Measurements from ENCODE around the gene PPIP5K1.

PPIP5K1 gene

DNA sequence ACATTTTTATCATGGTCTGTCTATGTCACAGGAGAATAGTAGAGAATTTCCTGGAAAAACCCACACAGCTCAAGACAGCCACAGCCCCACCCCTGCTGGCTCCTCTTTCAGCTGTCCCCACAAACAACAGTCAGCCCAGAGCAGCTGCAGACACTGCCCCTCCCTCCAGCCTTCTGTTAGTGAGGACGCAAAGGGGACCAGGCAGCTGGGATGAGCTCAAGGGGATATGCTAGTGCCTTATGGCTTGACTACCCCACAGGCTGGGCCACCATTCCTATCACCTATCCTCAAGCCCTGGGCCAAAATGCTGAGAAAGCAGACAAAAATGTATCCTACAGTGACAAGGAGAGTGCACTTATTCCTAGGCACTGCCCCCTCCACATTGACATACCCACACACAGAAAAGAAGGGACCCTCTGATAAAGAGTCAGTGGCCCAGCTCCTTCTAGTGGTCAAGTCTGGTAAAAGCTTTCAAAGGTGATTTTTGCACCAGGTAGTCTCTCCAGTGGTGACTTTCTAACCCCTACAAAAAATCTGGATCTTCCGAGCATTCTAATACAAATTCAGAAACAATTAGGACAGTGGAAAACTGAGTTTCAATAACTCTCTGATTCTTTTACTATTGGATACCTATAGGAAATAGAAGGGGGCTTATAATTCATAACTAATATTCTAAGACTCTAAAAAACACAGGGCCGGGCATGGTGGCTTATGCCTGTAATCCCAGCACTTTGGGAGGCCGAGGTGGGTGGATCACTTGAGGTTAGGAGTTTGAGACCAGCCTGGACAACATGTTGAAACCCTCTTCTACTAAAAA, 75.6 kb downstream of the PPIP5K1 start:
- TF ChIP-seq EZH2 (IDR thresholded peaks at IDR 0.05; ENCODE audit: borderline replicate concordance, low read depth, low read length, severe bottlenecking): no peak
- TF ChIP-seq, protein P1, sequence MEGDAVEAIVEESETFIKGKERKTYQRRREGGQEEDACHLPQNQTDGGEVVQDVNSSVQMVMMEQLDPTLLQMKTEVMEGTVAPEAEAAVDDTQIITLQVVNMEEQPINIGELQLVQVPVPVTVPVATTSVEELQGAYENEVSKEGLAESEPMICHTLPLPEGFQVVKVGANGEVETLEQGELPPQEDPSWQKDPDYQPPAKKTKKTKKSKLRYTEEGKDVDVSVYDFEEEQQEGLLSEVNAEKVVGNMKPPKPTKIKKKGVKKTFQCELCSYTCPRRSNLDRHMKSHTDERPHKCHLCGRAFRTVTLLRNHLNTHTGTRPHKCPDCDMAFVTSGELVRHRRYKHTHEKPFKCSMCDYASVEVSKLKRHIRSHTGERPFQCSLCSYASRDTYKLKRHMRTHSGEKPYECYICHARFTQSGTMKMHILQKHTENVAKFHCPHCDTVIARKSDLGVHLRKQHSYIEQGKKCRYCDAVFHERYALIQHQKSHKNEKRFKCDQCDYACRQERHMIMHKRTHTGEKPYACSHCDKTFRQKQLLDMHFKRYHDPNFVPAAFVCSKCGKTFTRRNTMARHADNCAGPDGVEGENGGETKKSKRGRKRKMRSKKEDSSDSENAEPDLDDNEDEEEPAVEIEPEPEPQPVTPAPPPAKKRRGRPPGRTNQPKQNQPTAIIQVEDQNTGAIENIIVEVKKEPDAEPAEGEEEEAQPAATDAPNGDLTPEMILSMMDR (IDR thresholded peaks at IDR 0.05; ENCODE audit: borderline replicate concordance, extremely low read depth, low read length, poor library complexity, severe bottlenecking): peak; percentile 56
- ATAC-seq (ENCODE audit: insufficient read depth, low read depth) (peak; percentile 41), DNase-seq (peak; percentile 89)
- H3K9me3 ChIP-seq (ENCODE audit: insufficient read depth, low read length, severe bottlenecking): no peaks in the 10 kb centered on the region
- H3K4me3 ChIP-seq (ENCODE audit: low read depth in 1 of 2, low read length in 2 of 2): peak overlapping the region in 1 of 2 experiments; percentile 13; a peak in 1 of 4 replicates
- peaks cover 32% of the 10 kb centered on the region for H3K79me2 ChIP-seq (ENCODE audit: insufficient read depth, low read length)
- H3K9ac ChIP-seq (ENCODE audit: low read depth, low read length): peak overlapping the region; percentile 40
- H3K27ac ChIP-seq (ENCODE audit: low read length): peak overlapping the region; percentile 86
- H3K36me3 ChIP-seq (ENCODE audit: insufficient read depth, low read length): no peaks in the 10 kb centered on the region
- peaks cover 83% of the 10 kb centered on the region for H3K4me1 ChIP-seq (ENCODE audit: insufficient read depth, low read length)
- H4K20me1 ChIP-seq (ENCODE audit: insufficient read depth, low read length): 0 out of 2 replicates have a peak, but pooled peaks cover 2% of the 10 kb centered on the region
- peak overlapping the region; percentile 48 for H3K4me2 ChIP-seq (ENCODE audit: insufficient read depth, low read length)
- no peaks in the 10 kb centered on the region for H3K27me3 ChIP-seq (ENCODE audit: insufficient read depth, low read length, poor library complexity)
- H2AFZ ChIP-seq (ENCODE audit: low read depth, low read length): no peak overlapping the region

DNA sequence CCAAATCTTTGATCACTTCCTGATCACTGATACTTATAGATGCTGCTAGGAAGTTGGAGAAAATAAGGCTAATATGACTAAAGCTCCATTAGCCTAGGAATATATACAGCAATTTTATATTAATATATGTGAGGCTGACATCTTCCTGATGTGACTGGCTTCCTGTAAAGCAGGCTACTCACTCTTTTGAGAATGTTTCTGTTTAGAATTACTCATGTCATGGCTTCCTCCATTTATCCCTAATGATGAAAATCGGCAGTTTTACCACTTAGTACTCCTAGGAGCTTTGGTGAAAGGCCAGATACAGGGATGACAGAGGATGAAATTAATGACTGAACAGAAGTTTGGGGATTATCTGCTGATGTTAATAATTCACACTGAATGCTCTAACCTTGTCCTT, 76.5 kb downstream of the PPIP5K1 start:
- Histone ChIP-seq H3K4me2 (ENCODE audit: insufficient read depth, low read length) (peak overlapping the region; percentile 48), H3K79me2 (ENCODE audit: insufficient read depth, low read length) (peaks cover 32% of the 10 kb centered on the region), H4K20me1 (ENCODE audit: insufficient read depth, low read length) (no peaks in the 10 kb centered on the region), H3K36me3 (ENCODE audit: insufficient read depth, low read length) (no peaks in the 10 kb centered on the region), H3K9me3 (ENCODE audit: insufficient read depth, low read length, severe bottlenecking) (no peaks in the 10 kb centered on the region), H3K27ac (ENCODE audit: low read length) (peak overlapping the region; percentile 86), H2AFZ (ENCODE audit: low read depth, low read length) (no peak overlapping the region), H3K27me3 (ENCODE audit: insufficient read depth, low read length, poor library complexity) (no peaks in the 10 kb centered on the region), H3K4me3 (ENCODE audit: low read depth in 1 of 2, low read length in 2 of 2) (0 out of 4 replicates have a peak overlapping the region, but pooled peaks of 1 of the 2 experiments have one; percentile 13), H3K4me1 (ENCODE audit: insufficient read depth, low read length) (peaks cover 84% of the 10 kb centered on the region), H3K9ac (ENCODE audit: low read depth, low read length) (peak overlapping the region; percentile 40)
- DNase-seq (no peak), ATAC-seq (ENCODE audit: insufficient read depth, low read depth) (no peak)
- TF ChIP-seq EZH2 (IDR thresholded peaks at IDR 0.05; ENCODE audit: borderline replicate concordance, low read depth, low read length, severe bottlenecking): no peak
- TF ChIP-seq, protein P1 (IDR thresholded peaks at IDR 0.05; ENCODE audit: borderline replicate concordance, extremely low read depth, low read length, poor library complexity, severe bottlenecking): no peak

DNA sequence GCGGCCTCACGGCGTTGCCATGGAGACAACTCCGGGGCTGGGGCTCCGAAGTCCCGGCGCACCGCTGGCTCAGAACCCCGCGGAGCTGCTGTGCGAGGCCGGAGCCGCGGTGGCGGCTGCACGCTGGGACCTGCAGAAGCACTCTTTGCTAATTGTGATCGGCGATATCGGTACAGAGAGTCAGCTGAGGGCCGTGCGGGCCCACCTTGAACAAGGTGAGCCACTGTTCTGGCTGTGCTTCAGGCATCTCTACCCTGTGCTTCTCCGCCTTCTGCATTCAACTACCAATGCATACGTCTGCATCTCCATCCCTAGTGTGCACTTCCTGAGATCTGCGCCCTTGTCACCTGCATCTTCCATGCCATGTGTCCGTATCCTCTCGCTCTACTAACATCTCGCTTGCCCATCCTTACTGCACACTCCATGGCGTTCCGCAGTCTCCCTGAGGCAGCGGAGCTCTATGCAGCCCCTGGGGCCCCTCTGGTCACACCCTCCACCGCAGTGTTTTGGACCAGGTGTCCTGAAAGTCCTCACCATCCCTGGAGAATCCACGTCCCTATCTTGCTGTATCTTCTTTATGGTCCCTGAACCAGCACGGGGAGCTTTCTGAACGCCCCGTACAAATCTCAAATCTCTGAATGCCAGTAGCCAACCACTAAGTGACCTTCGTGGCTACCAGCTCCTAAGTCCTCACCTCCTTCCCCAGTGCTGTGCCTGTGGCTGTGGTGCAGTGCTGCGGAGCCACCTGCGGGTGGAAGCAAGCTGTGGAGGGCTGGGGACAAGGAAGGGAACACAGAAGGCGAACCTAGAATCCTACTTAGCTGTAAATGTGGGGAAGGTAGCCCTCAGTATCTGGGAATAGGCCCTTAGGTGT, 78.8 kb downstream of the PPIP5K1 start:
- peaks cover 73% of the 10 kb centered on the region for H3K4me1 ChIP-seq (ENCODE audit: insufficient read depth, low read length)
- H3K4me3 ChIP-seq (ENCODE audit: low read depth in 1 of 2, low read length in 2 of 2): peak overlapping the region; percentile 18 to 90; a peak in 3 of 4 replicates
- ATAC-seq (ENCODE audit: insufficient read depth, low read depth) (no peak), DNase-seq (peak; percentile 54)
- H3K79me2 ChIP-seq (ENCODE audit: insufficient read depth, low read length): peaks cover 20% of the 10 kb centered on the region
- no peaks in the 10 kb centered on the region for H3K36me3 ChIP-seq (ENCODE audit: insufficient read depth, low read length)
- no peaks in the 10 kb centered on the region for H4K20me1 ChIP-seq (ENCODE audit: insufficient read depth, low read length)
- peak overlapping the region; percentile 52 for H2AFZ ChIP-seq (ENCODE audit: low read depth, low read length)
- TF ChIP-seq, protein P1 (IDR thresholded peaks at IDR 0.05; ENCODE audit: borderline replicate concordance, extremely low read depth, low read length, poor library complexity, severe bottlenecking): peak; percentile 62
- TF ChIP-seq EZH2 (IDR thresholded peaks at IDR 0.05; ENCODE audit: borderline replicate concordance, low read depth, low read length, severe bottlenecking): no peak
- no peaks in the 10 kb centered on the region for H3K9me3 ChIP-seq (ENCODE audit: insufficient read depth, low read length, severe bottlenecking)
- H3K9ac ChIP-seq (ENCODE audit: low read depth, low read length): peak overlapping the region; percentile 46
- H3K4me2 ChIP-seq (ENCODE audit: insufficient read depth, low read length): peak overlapping the region; percentile 85
- peak overlapping the region; percentile 56 for H3K27ac ChIP-seq (ENCODE audit: low read length)
- no peaks in the 10 kb centered on the region for H3K27me3 ChIP-seq (ENCODE audit: insufficient read depth, low read length, poor library complexity)

Measured in DND-41 (cell line).